ENCODE measurements around the gene TXN2. TPM values are rescaled to one million over a fixed set of nuclear protein-coding genes. Genes with fewer than 3 reads are reported as not detected.

The TXN2 gene
- total RNA-seq, 4 donors from 2014 or later, result 45.6 to 56.7 (median 52.2) TPM

DNA sequence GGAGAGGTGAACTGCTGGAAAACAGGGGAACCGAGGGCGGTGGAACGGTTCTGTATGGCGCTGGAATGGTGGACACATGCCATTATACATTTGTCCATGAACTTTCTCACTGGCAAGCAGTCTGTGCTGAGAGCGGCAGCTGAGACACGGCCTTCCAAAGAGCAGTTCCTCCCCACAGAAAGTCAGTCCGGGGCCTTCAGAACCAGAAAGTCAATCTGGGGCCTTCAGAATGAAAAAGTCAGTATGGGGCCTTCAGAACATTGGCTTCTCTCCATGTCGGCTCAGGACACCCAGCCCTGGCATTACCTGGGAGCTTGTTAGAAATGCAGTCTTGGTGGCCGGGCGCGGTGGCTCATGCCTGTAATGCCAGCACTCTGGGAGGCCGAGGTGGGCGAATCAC lies 8.8 kb downstream of the TXN2 start:
- TF ChIP-seq POLR2A (IDR thresholded peaks at IDR 0.05), result no peak
- TF ChIP-seq, protein P1, sequence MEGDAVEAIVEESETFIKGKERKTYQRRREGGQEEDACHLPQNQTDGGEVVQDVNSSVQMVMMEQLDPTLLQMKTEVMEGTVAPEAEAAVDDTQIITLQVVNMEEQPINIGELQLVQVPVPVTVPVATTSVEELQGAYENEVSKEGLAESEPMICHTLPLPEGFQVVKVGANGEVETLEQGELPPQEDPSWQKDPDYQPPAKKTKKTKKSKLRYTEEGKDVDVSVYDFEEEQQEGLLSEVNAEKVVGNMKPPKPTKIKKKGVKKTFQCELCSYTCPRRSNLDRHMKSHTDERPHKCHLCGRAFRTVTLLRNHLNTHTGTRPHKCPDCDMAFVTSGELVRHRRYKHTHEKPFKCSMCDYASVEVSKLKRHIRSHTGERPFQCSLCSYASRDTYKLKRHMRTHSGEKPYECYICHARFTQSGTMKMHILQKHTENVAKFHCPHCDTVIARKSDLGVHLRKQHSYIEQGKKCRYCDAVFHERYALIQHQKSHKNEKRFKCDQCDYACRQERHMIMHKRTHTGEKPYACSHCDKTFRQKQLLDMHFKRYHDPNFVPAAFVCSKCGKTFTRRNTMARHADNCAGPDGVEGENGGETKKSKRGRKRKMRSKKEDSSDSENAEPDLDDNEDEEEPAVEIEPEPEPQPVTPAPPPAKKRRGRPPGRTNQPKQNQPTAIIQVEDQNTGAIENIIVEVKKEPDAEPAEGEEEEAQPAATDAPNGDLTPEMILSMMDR (IDR thresholded peaks at IDR 0.05), result no peak
- WGBS, 2 donors, result 76 to 86% methylated on average over 13 of the region's 13 CpGs
- peak in 1 of 2 donors; percentile 84 for DNase-seq (ENCODE audit: low spot score in 2 of 2)
- intact Hi-C loops (cut with DNase I; ENCODE audit: low total_unique reads), result loop anchor here (5.0 kb wide), 1 partner anchor 170 kb away; no protein-coding TSS in a partner anchor
- H3K4me3 ChIP-seq (ENCODE audit: low read depth, poor library complexity, severe bottlenecking), result no peak overlapping the region

GRCh38 chr22:36471341-36471821 lies 10.1 kb downstream of the TXN2 start:
- intact Hi-C loops (cut with DNase I; ENCODE audit: low total_unique reads), result loop anchor here (5.0 kb wide), 1 partner anchor 169 kb away; no protein-coding TSS in a partner anchor
- DNase-seq (ENCODE audit: low spot score in 2 of 2), result peak in 1 of 2 donors; percentile 82
- no peak overlapping the region for H3K4me3 ChIP-seq (ENCODE audit: low read depth, poor library complexity, severe bottlenecking)
- TF ChIP-seq, protein P1 (IDR thresholded peaks at IDR 0.05), result no peak
- TF ChIP-seq POLR2A (IDR thresholded peaks at IDR 0.05), result no peak
- WGBS, 2 donors, result 73 to 78% methylated on average over 14 of the region's 14 CpGs

- WGBS, 2 donors, result 50 to 58% methylated on average over 10 of the region's 10 CpGs
- no peak for DNase-seq (ENCODE audit: low spot score in 2 of 2)
- H3K4me3 ChIP-seq (ENCODE audit: low read depth, poor library complexity, severe bottlenecking), result no peak overlapping the region
- intact Hi-C loops (cut with DNase I; ENCODE audit: low total_unique reads), result loop anchor here (5.0 kb wide), 1 partner anchor 169 kb away; no protein-coding TSS in a partner anchor
- TF ChIP-seq POLR2A (IDR thresholded peaks at IDR 0.05), result no peak
- TF ChIP-seq, protein P1 (IDR thresholded peaks at IDR 0.05), result no peak
Observed at GRCh38 chr22:36470994-36471331, 10.5 kb downstream of the TXN2 start.

DNA sequence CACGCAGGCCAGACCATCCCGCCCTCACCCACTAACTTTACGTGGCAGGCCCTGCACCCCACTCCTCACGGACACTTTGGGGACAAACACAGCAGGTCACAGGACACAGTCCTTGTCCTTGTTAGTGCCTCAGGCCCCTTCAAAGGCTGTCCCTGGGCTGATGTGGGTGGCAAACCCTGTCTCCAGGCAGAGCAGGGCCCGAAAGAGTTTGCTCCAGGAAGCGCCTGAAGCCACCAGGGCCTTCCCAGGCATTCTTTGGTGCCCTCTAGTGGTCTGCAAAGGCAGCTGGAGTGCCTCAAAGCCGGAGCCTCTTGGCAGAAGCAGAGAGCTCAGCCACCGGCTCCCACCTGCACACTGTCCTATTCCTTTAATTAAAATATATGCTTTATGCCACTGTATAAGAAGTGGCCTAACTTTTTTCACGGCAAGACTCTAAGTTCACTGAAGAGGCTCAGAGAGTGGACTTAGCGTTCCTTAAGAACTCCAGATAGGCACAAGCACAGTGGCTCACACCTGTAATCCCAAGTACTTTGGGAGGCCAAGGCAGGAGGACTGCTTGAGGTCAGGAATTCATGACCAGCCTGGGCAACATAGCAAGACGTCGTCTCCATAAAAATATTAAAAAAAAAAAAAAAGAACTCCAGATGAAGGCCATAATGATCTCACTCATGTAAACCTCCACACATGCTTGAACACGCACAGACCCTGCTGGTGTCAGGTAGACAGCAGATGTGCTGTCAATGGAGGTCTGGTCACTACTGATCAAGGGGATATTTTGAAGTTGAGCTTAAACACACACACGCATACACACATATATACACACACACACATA lies 11.1 kb downstream of the TXN2 start:
- TF ChIP-seq POLR2A (IDR thresholded peaks at IDR 0.05), result no peak
- TF ChIP-seq, protein P1 (IDR thresholded peaks at IDR 0.05), result peak in 1 of 3 donors; percentile 56
- DNase-seq (ENCODE audit: low spot score in 2 of 2), result peak; percentile 78 to 95
- 36 to 53% methylated on average over 12 to 14 of the region's 14 CpGs for WGBS, 2 donors
- no peak overlapping the region for H3K4me3 ChIP-seq (ENCODE audit: low read depth, poor library complexity, severe bottlenecking)
- intact Hi-C loops (cut with DNase I; ENCODE audit: low total_unique reads), result loop anchor here (5.0 kb wide), 1 partner anchor 168 kb away; no protein-coding TSS in a partner anchor

DNA sequence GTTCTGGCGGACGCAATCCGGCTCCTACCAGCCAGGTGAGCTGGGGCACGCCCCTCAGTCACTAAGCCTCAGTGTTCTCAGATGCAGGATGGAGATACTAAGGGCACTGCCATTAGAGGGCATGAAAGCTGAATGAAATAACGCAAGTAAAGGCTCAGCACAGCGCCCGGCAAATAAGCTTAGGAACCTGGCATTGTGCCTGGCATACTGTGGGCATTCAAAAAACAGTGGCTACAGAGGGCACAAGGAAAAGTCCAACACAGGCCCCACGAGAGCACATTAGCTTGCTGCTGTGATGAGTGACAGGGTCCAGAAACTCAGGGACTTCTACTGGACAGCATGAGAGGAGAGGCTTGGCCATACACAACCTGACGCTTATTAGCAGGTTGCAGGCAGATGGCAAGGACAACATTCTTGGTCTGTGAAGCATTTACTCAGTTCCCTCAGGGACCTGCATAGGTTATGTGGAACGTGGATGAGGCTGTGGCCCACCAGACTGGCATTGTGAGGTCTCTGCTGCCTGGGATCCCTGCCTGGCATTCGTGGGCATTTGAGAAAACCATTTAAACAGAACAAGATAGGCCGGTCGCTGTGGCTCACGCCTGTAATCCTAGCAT lies 12.2 kb downstream of the TXN2 start:
- intact Hi-C loops (cut with DNase I; ENCODE audit: low total_unique reads), result no loop called here
- WGBS, 2 donors, result 71 to 78% methylated on average over 14 of the region's 14 CpGs
- no peak overlapping the region for H3K4me3 ChIP-seq (ENCODE audit: low read depth, poor library complexity, severe bottlenecking)
- no peak for TF ChIP-seq POLR2A (IDR thresholded peaks at IDR 0.05)
- TF ChIP-seq, protein P1 (IDR thresholded peaks at IDR 0.05), result no peak
- peak in 1 of 2 donors; percentile 83 for DNase-seq (ENCODE audit: low spot score in 2 of 2)
